ENCODE measurements around the gene TMEM61. TPM values are rescaled to one million over a fixed set of nuclear protein-coding genes. Genes with fewer than 3 reads are reported as not detected.

The TMEM61 gene
- total RNA-seq, 4 donors from 2014 or later: 3.1 to 4.6 (median 4.4) TPM

DNA sequence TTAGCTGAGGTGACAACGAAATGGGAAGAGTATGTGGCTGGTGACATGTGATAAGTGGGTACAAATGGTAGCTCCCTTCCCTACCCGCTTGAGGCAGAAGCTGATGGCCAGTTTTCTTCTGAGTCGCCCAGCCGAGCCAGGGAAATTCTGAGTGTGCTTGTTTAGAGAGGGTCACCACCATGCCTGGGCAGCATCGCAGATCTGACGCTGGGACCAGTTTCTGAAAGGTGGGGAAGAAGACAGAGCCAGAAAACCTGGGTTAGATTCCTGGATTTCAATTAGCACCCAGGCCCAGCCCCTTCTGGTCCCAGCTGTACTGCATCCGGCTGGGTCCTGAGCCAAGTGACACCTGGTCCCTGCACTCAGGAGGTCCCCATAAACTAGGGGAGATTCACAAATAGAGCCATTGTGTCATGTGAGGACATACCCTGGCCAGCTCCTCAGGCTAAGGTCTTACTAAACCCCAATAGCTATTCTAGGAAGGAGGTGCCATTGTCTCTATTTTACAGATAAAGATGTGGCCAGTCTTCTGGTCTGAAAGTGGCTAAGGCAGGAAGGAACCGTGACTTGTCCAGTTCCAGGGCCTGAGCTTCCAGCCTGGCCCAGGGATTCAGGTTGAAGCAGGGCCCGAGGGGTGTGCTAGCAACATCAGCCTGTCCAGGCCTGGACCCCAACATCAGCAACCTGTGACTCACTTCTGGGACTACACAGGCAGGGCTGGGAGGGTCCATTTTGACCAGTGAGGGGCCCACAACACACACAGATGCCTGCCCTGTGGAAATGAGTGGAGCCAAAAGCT is 1.7 kb upstream of the TMEM61 start:
- H3K4me3 ChIP-seq (ENCODE audit: low read depth, poor library complexity, severe bottlenecking): no peak overlapping the region
- TF ChIP-seq, protein P1, sequence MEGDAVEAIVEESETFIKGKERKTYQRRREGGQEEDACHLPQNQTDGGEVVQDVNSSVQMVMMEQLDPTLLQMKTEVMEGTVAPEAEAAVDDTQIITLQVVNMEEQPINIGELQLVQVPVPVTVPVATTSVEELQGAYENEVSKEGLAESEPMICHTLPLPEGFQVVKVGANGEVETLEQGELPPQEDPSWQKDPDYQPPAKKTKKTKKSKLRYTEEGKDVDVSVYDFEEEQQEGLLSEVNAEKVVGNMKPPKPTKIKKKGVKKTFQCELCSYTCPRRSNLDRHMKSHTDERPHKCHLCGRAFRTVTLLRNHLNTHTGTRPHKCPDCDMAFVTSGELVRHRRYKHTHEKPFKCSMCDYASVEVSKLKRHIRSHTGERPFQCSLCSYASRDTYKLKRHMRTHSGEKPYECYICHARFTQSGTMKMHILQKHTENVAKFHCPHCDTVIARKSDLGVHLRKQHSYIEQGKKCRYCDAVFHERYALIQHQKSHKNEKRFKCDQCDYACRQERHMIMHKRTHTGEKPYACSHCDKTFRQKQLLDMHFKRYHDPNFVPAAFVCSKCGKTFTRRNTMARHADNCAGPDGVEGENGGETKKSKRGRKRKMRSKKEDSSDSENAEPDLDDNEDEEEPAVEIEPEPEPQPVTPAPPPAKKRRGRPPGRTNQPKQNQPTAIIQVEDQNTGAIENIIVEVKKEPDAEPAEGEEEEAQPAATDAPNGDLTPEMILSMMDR (IDR thresholded peaks at IDR 0.05): no peak
- no peak for TF ChIP-seq POLR2A (IDR thresholded peaks at IDR 0.05)
- intact Hi-C loops (cut with DNase I; ENCODE audit: low total_unique reads): no loop called here
- 97 to 98% methylated on average over 9 of the region's 9 CpGs for WGBS, 2 donors
- peak in 1 of 2 donors; percentile 82 for DNase-seq (ENCODE audit: low spot score in 2 of 2)

DNA sequence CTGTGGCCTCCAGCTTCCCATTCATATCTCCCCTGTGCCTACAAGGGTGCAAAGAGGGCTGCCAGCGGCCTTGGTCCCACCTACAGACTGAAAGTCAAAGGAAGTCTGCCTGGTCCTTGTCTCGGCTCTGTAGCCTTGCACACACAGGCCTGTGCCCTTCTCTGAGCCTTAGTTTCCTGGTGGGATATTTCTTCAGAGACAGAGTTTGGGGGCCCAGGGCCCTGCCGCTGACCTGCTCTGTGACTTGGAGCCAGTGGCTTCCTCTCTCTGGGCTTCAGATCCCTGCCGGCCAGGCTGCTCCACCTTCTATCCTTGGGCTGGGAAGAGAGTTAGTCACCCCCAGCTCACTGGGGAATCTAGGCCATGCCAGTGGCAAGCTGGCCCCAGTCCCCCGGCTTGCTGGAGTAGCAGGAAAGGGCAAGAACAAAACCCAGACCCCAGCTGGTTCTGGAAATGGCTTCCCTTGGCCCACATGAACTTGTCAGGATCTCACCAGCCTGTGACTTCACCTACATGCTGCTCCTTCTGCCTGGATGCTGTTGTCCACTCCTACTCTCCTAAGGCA is 1.0 kb upstream of the TMEM61 start:
- DNase-seq (ENCODE audit: low spot score in 2 of 2): peak in 1 of 2 donors; percentile 80
- intact Hi-C loops (cut with DNase I; ENCODE audit: low total_unique reads): no loop called here
- no peak overlapping the region for H3K4me3 ChIP-seq (ENCODE audit: low read depth, poor library complexity, severe bottlenecking)
- TF ChIP-seq, protein P1 (IDR thresholded peaks at IDR 0.05): no peak
- no peak for TF ChIP-seq POLR2A (IDR thresholded peaks at IDR 0.05)
- WGBS, 2 donors: 59 to 100% methylated on average over 4 to 5 of the region's 5 CpGs

DNA sequence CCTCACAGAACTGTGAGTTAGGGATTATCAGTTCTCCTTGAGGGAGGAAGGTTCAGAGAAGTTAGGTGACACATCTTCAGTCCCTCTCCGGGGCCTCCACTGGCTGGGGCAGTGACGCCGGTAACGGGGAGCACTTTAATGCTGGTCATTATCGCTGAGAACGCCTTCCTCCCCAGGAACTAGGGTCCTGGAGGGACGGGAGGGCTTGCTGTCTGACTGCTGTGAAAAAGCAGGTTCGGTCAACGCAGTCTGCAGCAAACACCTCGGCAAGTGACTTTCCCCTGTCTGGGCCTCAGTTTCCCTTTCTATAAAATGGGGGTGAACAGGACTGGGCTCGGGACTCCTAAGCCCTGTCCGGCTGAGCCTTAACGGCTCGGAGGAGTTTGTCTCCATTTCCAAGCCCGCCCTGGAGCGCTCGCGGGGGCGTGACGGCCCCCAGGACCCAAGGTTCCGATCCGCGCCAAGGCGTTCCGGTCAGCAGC is 341 bp upstream of the TMEM61 start:
- no peak for TF ChIP-seq POLR2A (IDR thresholded peaks at IDR 0.05)
- TF ChIP-seq, protein P1 (IDR thresholded peaks at IDR 0.05): no peak
- peak in 1 of 2 donors; percentile 78 for DNase-seq (ENCODE audit: low spot score in 2 of 2)
- WGBS, 2 donors: 27 to 51% methylated on average over 12 to 25 of the region's 25 CpGs
- intact Hi-C loops (cut with DNase I; ENCODE audit: low total_unique reads): no loop called here
- H3K4me3 ChIP-seq (ENCODE audit: low read depth, poor library complexity, severe bottlenecking): no peak overlapping the region

DNA sequence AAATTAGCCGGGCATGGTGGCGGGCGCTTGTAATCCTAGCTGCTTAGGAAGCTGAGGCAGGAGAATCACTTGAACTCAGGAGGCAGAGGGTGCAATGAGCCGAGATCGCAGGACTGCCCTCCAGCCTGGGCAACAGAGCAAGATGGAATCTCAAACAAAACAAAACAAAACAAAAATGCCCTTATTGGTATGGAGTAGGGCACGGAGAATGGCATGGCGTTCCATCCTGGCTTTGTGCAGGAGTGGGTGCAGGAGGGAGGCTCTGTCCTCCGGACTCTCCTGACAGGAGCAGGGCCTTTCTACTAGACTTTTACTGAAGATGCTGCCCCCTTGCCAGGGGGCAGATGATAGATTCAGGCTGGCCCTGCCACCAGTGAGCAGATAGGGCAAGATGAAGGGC is 1.0 kb downstream of the TMEM61 start:
- WGBS, 2 donors: 91 to 94% methylated on average over 8 of the region's 8 CpGs
- no peak overlapping the region for H3K4me3 ChIP-seq (ENCODE audit: low read depth, poor library complexity, severe bottlenecking)
- DNase-seq (ENCODE audit: low spot score in 2 of 2): peak in 1 of 2 donors; percentile 63
- no peak for TF ChIP-seq POLR2A (IDR thresholded peaks at IDR 0.05)
- TF ChIP-seq, protein P1 (IDR thresholded peaks at IDR 0.05): no peak
- intact Hi-C loops (cut with DNase I; ENCODE audit: low total_unique reads): no loop called here

DNA sequence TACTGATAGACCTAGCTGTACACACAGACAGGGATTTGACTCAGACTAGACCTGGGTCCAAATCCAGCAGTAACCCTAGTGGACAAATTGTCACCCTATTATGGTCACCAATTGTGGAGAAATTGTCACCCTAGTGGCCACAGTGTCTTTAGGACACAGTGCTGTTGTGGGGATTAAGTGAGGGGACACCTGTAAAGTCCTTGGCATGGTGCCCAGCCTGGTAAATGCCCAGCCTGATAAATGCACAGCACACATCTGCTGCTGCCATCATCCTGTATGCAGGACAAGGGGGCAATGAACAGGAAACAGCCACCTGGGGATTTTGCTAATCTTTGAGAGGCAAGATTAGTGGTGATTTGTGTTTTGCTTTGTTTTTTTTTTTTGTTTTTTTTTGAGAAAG is 2.3 kb downstream of the TMEM61 start:
- H3K4me3 ChIP-seq (ENCODE audit: low read depth, poor library complexity, severe bottlenecking): no peak overlapping the region
- peak in 1 of 2 donors; percentile 54 for DNase-seq (ENCODE audit: low spot score in 2 of 2)
- TF ChIP-seq, protein P1 (IDR thresholded peaks at IDR 0.05): no peak
- no peak for TF ChIP-seq POLR2A (IDR thresholded peaks at IDR 0.05)
- intact Hi-C loops (cut with DNase I; ENCODE audit: low total_unique reads): no loop called here

Measured in lower leg skin (tissue), 4 donors.